Activated naive CD4-positive, alpha-beta T cell (primary cell): ENCODE measurements around the gene RAD18.

Experiments used
- DNase-seq, 4 experiments: peaks; one replicate each; lab custom pipeline; 2025; lab: John Stamatoyannopoulos, UW

Gene RAD18

DNA sequence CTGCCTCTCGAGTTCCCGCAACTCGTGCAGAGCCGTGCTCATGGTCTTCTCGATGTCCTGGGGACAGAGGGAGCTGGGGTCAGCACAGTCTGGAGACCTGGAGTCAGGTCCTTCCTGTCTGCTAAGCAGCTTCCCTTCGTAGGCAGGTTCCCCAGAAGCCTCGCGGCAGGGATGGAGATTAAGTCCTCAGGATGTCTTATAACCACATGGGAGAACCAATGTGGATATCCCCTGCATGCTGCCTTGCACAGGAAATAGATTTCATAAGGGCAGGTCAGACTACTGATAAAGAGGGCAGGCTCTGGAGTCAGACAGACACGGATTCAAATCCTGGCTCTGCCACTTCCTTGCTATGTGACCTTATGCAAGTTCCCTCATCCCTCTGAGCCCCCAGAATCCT lies 22.6 kb upstream of the RAD18 start:
- no peak for DNase-seq

GRCh38 chr3:8985411-8985831 lies 22.1 kb upstream of the RAD18 start:
- no peak for DNase-seq

DNA sequence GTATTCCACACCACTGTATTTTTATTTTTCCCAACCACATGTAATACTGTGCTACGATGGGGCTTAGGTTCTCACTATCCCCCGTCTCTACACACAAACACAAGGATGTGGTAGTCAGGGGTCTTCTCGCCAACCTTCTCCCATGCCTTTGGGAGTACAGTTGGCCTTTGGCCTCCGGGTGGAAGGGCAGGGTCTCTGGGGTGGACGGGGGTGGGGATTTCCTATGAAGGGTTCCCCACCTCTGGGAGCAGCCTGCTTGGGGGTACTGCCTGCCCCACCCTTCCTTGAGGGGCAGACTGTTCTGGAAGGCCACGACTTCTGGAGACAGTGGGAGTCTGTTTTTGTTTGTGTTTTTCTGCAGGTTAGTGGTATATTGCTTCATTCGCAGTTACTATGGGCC lies 21.3 kb upstream of the RAD18 start:
- DNase-seq: no peak

DNA sequence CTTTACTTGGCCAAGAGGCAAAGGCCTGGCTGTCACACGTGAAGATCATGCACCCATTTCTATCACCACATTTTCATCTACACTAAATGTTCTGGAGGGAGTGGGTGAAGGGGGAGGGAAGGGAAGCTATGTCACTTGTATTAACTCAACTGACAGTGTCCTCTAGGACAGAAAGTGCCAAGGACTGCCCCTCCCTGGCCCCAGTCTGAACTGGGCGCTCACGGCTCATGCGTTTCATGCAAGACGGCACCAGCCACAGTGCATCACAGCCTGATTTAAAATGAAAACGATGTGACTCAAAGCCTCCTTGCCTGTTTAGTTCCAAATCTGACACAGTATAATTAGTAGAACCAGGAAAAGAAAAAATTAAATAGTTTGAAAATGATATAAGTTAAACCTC lies 20.8 kb upstream of the RAD18 start:
- DNase-seq: no peak

DNA sequence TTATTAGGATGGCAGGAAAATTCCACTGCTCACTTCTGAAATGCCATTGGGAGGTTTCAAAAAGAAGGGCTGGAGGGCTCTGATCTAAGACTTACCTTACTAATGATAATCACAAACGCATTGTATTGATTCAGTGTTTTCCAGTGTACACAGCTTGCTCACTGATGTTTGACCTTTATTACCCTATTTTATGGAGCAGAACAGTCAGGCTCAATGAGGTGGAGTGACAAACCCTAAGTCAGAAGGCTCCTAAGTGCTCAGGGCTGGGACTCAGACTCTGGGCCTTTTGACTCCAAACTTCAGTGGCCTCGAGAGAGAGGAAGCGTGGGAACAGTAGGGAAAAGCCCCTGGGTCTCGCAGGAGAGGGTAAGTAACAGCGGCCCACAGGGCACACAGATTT lies 20.3 kb upstream of the RAD18 start:
- DNase-seq: no peak

GRCh38 chr3:8983026-8983425 lies 19.8 kb upstream of the RAD18 start:
- DNase-seq: no peak

DNA sequence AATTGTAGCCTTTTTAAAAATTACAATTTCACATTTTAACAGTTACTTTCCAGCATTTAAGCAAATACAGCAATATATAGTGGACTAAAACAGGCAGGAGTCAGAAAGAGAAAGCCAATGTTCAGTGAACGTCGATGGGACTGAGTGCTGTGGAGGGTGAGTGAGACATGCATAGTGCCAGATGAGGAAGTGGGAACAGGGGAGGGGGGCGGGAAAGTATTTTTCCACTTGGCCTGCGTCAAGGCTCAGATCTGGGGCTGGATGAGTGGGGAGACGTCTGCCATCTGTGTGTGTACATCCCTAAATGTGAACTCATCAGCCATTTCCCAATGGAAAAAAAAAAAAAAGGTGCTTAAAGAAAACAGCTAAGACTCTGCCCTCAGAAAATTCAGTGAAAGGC lies 19.2 kb upstream of the RAD18 start:
- DNase-seq: no peak

DNA sequence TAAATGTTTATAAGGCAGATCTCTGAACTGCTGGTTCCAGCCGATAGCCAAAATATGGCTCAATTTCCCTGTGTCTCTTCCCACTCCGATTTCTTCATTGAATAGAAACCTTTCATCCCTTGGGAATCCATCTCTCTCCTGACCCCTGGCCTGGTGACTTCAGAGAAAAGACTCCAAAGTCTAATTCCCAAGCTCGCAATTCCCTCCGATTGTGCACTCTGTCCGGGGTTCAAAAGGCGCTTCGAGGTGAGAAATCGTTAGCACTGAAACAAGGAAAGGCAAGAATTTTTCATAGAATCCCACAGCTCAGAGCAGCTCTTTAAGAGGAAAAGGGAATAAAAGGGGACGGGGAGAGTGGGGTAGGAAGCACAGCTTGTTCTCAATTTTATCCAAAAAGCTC lies 18.4 kb upstream of the RAD18 start:
- DNase-seq: no peak

GRCh38 chr3:8981296-8981695 lies 18.0 kb upstream of the RAD18 start:
- no peak for DNase-seq

GRCh38 chr3:8980756-8981257 lies 17.5 kb upstream of the RAD18 start:
- DNase-seq: no peak

- DNase-seq: no peak
Measured at GRCh38 chr3:8979262-8979661, 16.0 kb upstream of the RAD18 start.

DNA sequence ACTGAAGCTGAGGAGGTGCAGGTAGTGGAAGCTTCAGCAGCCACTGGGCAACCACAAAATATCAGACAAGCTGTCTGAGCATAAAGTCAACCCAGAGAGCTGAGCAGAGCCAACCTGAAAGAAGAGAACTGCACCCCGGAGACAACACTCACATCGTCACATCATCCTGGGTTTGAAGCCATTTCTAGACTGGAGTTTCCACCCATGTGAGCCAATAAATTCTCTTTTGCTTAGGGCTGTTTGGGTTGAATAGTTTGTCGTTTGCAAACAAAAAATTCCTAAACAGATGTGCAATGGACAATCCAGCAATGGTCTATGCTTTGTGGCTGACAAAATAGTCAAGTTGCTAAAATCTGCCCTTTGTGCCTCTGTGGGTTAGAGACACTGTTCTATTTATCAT lies 15.3 kb upstream of the RAD18 start:
- DNase-seq: no peak

DNA sequence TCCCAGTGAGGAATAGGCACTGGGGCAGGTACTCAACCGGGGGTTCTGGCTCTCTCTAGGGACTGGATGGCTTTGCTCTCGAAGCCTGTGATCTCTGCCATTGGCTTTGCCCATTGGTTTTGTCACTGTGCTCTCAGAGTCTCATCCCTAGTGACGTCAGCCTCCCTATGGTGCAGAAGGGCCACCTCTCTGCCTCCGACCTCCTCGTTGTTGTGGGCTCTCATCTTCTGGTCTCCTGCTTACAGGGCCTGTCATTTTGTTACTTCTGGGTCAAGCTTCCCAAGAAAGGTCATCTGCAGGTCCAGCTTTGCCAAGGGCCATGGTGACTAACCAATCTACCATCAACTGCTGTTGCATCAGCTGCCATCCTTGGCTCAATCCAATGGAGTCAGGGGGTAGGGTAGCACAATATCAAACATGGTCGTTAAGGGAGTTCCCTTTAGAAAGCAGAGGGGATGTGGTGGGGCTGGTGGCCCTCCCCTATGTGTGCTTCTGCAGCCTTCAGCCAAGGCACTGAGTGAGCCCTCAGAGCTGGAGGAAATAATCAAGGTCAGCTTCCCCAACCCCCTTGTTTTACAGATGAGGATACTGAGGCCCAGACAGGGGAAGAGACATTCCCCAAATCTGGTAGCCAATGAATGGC lies 13.4 kb upstream of the RAD18 start:
- DNase-seq: no peak

DNA sequence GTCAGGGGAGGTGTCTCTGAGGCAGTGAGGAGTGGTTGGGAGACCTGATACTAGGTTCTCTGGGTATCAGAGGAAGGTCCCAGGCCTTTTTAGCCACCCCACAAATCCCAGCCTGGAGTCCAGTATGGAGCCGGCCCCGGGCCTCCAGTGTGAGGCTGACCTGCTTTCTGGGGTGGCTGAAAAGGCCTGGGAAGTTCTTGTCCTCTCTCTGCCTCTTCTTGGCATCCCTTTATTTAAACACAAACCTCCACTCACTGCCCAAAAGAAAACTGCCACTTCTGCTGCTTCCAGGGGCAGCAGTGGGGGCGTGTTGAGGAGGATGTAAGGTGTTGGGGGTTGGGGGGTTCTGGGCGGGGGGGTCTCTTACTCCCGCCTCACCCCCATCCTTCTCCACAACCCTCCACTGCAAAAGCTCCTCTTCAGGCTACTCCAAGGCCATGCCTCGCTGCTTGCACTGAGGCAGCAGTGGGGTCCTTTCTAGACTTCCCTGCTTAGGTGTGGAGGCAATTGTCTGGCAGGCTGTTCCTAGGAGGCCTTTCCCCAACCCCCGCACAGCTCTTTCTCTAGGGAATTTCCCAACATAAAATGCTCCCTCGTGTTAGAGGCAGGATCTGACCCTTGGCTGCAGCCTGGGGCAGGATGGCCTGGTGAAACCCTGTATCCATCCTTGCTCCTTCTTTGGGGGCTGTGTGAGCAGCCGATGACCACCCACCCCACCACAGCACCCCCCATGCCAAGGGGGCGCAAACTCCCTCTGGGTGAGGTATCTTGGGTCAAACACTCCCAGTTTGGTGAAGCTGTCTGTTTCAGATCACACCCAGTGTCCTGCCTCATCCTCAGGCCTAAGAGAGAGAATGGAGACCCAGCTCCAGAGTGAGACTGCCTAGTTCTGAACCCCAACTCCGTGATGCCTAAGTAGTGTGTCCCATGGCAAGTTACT lies 12.1 kb upstream of the RAD18 start:
- DNase-seq: no peak

GRCh38 chr3:8974458-8974857 lies 11.2 kb upstream of the RAD18 start:
- no peak for DNase-seq

- DNase-seq: no peak
Measured at GRCh38 chr3:8972639-8973038, 9.4 kb upstream of the RAD18 start.

DNA sequence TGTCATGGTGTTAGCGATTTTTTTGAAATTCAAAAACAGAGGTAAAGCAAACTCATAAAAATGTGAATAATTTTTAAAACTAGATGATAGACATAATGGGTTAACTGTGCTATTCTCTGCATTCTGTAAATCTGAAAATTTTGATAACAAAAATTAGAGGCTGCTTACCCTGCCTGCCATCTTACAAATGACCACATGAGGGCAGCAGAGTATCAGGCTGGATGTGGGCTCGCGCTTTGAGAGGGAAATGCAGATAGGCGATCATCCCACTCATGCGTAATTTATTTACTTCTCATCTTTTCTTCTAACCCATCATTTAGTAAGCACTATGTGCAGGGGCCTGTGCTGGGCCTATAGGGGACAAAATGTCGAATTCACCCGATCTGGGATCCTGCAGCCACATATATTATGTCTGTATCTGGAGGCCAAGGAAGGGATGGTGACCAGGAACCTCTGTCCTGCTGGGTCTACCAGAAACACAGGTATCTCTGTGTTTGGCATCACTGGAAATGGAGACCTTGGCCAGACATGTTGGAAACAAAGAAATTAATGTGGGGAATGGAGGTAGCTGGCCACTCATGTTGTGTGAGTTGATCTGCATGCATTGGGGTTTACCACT lies 7.8 kb upstream of the RAD18 start:
- peak; percentile 25 to 56 (median 36) for DNase-seq

DNA sequence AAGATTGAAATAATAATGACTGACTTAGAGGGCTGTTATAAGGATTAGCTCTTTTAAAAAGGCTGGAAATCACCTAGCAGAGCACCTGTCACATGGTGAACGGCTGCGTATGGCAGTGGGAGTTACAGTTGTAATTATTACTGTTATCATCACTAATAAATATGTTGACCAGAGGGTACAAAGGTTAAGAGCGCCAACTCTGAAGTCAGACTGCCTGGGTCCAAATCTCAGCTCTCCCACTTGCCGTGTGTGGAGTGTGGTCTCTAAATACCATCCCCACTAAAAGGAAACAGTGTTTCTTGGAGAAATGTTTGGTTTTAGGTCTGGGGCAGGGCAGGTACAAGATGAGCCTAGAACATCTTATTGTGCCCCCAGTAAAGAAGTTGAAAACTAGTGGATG lies 6.0 kb upstream of the RAD18 start:
- no peak for DNase-seq

GRCh38 chr3:8968375-8968882 lies 5.2 kb upstream of the RAD18 start:
- no peak for DNase-seq

DNA sequence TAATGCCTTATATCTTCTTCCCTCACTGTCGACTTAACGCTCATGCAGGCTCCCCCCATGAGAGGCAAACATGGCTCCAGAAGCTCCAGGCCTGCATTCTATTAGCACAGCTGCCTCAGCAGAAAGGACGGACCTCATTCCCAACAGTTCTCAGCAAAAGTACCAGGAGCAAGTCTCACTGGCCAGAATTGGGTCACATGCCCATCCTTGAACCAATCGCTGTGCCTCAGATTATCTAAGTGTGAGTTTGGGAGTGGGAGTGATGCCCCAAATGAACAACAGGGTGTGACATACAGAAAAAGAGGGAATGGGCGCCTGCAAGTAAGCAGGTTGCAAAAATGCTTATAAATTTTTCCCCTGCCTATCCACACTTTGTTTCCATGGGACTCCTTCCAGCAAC lies 4.3 kb upstream of the RAD18 start:
- no peak for DNase-seq

- no peak for DNase-seq
Measured at GRCh38 chr3:8966820-8967348, 3.6 kb upstream of the RAD18 start.

GRCh38 chr3:8966150-8966819 lies 3.0 kb upstream of the RAD18 start:
- no peak for DNase-seq
